Glomerular visceral epithelial cell (primary cell): Measurements from ENCODE around the gene STX18.
A peak's percentile ranks its signal among the peaks of the same experiment; 100 is the strongest.
"Not testable (repeated sequence)": the region's sequence is repeated elsewhere in the genome, so short reads cannot be mapped to it uniquely, and the experiment has no call there.

Experiments used
- DNase-seq: peaks from one replicate; pipeline ENCODE4 v3.0.0-alpha.2; 2016; ENCODE audit errors: extremely low spot score

Gene STX18

GRCh38 chr4:4555916-4556315 is 14.1 kb upstream of the STX18 start:
- DNase-seq, result peak; percentile 70

DNA sequence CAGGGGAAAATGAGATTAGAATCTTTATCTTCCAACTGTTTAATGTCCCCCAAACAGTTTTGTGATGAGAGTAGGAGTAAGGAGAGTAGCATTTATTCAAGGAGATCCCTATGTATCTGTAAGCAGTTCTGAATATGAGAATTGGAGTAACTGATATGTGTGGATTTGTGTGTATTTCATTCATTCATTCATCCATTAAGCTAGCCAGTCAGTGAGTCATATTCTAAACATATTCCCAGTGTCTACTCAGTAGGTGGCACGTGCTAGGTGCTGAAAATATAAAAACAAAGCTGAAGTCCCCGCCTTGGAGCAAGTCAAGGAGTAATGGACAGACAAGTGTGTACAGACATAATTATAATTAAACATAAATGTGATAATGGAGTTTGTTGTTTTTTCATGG is 12.4 kb upstream of the STX18 start:
- DNase-seq, result no peak

- DNase-seq, result not testable (repeated sequence)
These were observed 10.2 kb upstream of the STX18 start for GRCh38 chr4:4552042-4552441.

DNA sequence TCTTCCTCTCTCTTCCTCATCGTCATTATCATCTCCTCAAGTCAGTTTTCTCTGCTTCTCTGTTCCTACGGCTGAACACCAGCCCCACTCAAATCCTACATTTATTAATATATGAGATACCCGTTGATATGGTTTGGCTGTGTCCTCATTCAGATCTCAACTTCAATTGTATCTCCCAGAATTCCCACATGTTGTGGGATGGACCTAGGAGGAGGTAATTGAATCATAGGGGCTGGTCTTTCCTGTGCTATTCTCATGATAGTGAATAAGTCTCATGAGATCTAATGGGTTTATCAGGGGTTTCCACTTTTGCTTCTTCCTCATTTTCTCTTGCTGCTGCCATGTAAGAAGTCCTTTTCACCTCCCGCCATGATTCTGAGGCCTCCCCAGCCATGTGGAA is 8.3 kb upstream of the STX18 start:
- DNase-seq, result not testable (repeated sequence)

DNA sequence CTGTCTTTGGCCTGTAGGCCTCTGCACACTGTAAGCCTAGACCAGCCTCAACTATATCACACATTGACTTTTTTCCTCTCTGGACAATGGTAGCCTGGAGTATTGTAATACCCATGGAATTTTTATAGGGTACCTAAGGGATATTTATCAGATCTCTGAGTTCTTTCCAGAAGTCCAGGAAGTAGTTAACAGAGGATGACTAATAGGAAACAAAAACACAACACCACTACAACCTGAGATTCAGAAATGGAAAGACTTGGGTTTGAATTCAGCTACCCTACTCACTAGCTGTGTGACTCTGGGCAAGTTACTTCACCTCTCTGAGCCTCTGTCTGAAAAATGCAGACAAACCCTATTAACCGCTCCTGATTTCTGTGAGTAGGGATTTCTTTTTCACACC is 7.7 kb upstream of the STX18 start:
- DNase-seq, result no peak

- DNase-seq, result no peak
These were observed 1.1 kb upstream of the STX18 start for GRCh38 chr4:4542774-4543485.

- DNase-seq, result peak; percentile 25
These were observed 712 bp downstream of the STX18 start for GRCh38 chr4:4541040-4541631.

GRCh38 chr4:4539481-4539880 is 2.4 kb downstream of the STX18 start:
- no peak for DNase-seq

DNA sequence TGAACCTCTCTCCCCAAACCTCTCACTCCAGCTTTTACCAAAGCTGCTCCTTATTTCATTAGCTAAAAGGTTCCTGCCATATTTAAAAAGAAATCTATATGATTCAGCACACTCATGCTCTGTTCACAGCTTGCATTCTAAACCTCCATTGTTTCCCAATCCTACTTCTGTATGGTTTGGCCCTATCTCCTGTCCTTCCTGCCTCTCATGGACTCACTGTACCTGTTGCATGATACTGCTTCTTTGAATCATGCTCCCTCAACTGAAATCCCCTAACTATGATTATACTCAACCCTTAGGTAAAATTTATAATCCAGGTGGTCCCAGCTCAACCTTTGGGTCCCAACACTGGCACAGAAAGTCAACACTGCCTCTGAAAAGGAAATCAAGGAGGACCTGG is 6.3 kb downstream of the STX18 start:
- DNase-seq, result no peak

GRCh38 chr4:4534515-4535145 is 7.2 kb downstream of the STX18 start:
- DNase-seq, result no peak

DNA sequence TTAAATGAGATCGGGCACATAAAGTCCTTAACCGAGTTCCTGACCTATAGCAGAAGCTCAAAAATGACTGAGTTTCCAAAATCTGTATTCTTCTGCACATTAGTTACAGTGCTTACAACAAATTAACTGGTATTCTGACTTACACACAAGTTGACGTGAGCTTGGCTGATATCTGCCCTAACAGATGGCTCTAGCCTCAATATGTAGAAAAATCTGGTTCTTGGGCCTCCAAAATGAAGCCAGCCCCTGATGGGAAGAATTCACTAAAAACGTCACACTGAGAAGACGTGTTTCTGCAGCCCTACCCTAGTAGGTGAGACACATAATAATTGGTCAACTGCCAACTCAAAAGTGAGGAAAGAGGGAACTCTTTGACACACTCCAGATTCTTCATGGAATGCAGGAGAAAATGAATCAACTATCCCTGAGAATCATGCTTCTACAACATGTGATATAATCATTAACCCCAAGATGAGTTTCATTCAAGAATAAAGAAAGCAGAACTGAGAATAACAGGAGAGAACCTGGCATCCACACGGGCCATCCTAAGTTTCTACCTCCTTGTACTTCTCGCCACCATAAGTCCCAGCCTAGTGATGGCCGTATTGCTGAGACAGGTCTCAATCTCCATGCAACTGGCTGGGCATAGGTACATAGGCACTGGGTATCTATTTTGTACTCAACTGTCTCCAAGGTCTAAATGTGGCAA is 8.2 kb downstream of the STX18 start:
- peak; percentile 80 for DNase-seq

GRCh38 chr4:4532371-4533154 is 9.3 kb downstream of the STX18 start:
- DNase-seq, result no peak

DNA sequence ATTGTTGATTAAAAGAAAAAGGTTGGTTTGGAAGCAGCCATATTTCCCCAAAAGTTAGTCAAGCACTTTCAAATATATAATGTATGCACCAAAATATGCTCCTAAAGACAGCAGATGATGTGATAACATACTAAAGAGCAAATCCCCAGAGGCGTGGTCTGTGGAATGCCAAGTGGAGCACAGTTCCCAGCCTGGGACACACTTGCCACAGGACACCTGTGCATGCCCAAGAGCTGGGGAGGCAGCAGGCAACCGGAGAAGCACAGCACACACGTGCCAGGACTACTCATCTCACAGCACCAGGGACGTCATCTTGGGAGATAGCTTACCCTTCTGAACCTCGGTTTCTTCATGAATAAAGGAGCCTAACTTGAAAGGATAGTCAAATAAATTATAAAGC is 12.5 kb downstream of the STX18 start:
- no peak for DNase-seq

DNA sequence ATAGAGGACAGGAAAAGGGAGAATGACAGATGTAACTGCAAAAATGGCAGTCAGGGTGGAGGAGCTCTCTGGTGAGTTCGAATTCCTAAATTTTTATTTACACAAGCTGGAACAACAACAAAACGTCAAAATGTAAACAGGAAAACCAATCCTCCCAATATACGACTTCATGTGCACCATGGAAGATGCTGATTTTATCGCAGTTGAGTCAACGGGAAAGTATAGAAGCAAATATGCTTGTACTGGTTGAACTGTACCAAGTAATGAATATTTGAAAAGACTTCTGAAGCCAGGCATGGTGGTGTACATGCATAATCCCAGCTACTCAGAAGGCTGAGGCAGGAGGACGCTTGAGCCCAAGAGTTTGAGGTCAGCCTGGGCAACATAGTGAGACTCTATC is 15.4 kb downstream of the STX18 start:
- no peak for DNase-seq

- peak; percentile 10 for DNase-seq
These were observed 17.5 kb downstream of the STX18 start for GRCh38 chr4:4524364-4524763.

- DNase-seq, result no peak
These were observed 20.1 kb downstream of the STX18 start for GRCh38 chr4:4521731-4522130.

DNA sequence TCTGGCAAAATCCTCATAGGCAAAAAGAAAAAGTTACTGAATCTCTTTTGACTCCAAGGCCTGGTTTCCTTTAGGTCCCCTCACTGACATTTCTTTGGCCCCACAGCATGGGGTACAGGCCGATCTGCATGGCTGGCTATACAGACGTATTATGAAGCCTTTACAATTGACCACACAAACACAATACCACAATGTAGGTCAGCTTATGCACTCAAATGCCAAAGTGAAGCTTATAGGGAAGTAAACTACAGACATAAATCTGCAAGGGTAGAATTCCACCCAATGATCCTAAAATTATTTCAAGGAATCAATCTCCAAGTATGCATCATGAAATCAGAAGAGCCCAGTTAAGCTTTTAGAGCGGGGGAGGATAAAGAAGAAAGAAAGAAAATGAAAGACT is 20.7 kb downstream of the STX18 start:
- DNase-seq, result peak; percentile 38

DNA sequence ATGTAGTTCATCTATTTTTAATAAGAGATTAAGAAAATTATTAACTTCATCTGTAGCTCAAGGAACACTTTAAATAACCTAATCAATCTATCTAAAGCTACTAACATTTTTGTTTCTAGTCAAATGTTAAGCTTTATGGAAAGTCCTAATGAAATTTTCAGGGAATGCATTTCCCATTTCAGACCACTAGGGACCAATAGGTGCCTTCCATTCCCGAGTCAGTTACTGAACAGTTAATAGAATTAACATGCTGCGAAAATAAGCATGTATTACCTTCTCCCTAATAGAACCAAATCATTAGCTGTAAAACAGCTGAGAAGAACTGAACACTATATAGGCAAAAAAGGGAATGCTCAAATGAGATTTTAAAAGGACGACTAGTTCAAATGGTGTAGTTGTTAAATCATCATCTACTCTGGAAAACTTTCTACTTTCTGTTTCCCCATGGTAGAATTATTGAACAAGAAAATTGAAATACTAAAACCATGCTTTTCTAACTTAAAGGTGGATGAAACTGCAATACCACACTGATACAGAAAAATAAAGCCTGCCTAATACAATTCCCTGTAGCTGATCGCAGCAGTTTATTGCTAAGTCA is 22.5 kb downstream of the STX18 start:
- peak; percentile 18 for DNase-seq

GRCh38 chr4:4518747-4519146 is 23.1 kb downstream of the STX18 start:
- no peak for DNase-seq

GRCh38 chr4:4514786-4515185 is 27.1 kb downstream of the STX18 start:
- DNase-seq, result no peak

DNA sequence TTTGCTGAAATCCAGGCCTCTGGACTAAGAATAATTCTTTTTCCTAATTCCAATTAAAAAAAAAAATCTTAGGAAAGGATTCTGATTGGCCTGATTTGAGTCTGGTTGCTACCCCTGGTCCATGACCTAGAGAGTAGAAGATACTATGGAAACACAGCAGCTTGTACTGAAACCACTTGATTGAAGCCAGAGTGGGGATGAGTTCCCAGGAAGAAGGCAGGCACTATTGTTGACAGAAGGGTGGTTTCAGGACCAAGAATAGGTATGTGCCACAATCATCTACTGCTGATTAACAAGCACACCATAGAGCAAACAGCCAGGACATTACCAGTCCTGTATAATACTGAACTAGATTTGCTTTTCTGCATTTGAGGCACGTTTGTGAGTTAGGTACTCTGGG is 29.6 kb downstream of the STX18 start:
- DNase-seq, result no peak
